Upper lobe of left lung (tissue), 6 donors: ENCODE data around the gene MBNL2. TPM values are rescaled to one million over a fixed set of nuclear protein-coding genes. Genes with fewer than 3 reads are reported as not detected.

Source experiments
- ATAC-seq, 2 donors: fragments of 200-7000 bp; cut with Tn5 transposase; one replicate each; pipeline ENCODE4 v1.9.1; 2022; ENCODE audit warnings: mild to moderate bottlenecking in 2 of 2, moderate library complexity in 2 of 2; ENCODE audit not compliant: low FRiP score in 2 of 2
- DNase-seq, 2 donors: peaks; one replicate each; pipeline ENCODE4 v3.0.0-alpha.2; 2019 to 2020
- H3K27ac ChIP-seq, 4 donors: fragments of 200-600 bp; sonication (generic); one replicate each; pipeline ENCODE4 v1.5.1; 2016 to 2019
- H3K27me3 ChIP-seq, 4 donors: fragments of 200-600 bp; sonication (generic); one replicate each; pipeline ENCODE4 v1.5.1; 2017 to 2019
- H3K36me3 ChIP-seq, 4 donors: fragments of 200-600 bp; sonication (generic); one replicate each; pipeline ENCODE4 v1.5.1; 2016 to 2019
- H3K4me1 ChIP-seq, 4 donors: fragments of 200-600 bp; sonication (generic); one replicate each; pipeline ENCODE4 v1.5.1; 2018 to 2019
- H3K4me3 ChIP-seq, 4 donors: fragments of 200-600 bp; sonication (generic); one replicate each; pipeline ENCODE4 v1.5.1; 2017 to 2019; ENCODE audit warnings: mild to moderate bottlenecking in 2 of 4, moderate library complexity in 1 of 4
- H3K9me3 ChIP-seq, 4 donors: fragments of 200-600 bp; sonication (generic); one replicate each; pipeline ENCODE4 v1.5.1; 2018 to 2019
- CTCF ChIP-seq, 6 experiments: fragments of 450-650 bp in 4 of 6; fragments of 200-600 bp in 2 of 6; sonication (generic) in 2 of 6; IDR thresholded peaks; one replicate each; pipeline ENCODE4 v1.5.1; 2016 to 2019; ENCODE audit warnings: antibody characterized with exemption in 6 of 6
- EP300 ChIP-seq, 4 donors: sonication (generic); formaldehyde crosslinking; IDR thresholded peaks; one replicate each; pipeline ENCODE4 v1.5.1; 2017; ENCODE audit warnings: antibody characterized with exemption in 4 of 4, control low read depth in 2 of 4
- POLR2A ChIP-seq, 4 donors: fragments of 450-650 bp; IDR thresholded peaks; one replicate each; pipeline ENCODE4 v1.5.1; 2016 to 2017; ENCODE audit warnings: antibody characterized with exemption in 4 of 4, mild to moderate bottlenecking in 2 of 4
- POLR2AphosphoS5 ChIP-seq, 2 donors: sonication (generic); formaldehyde crosslinking; IDR thresholded peaks; one replicate each; pipeline ENCODE4 v1.5.1; 2017; ENCODE audit warnings: antibody characterized with exemption in 2 of 2
- WGBS, 2 donors: methylation state at CpG; one replicate each; pipeline ENCODE4 v1.1.5; 2017 to 2018; 5-methylcytosine and 5-hydroxymethylcytosine counted together
- total RNA-seq, 6 donors: library from RNA; depleted of rRNA in 4 of 6; stranded (reverse); fragments of >200 nt in 4 of 6; gene quantifications; one replicate each; pipeline versions ENCODE4 v1.1.0 to v1.2.1, GENCODE V29; 2016 to 2021
- donor health status: DM: no; HTN: no; CAD: no; lungs with moderate emphysema.
- donor health status: DM: no; HTN: yes; CAD: no; lungs with severe emphysema.

The MBNL2 gene
- total RNA-seq, 6 donors from 2014 or later = 40.9 to 78.4 (median 51.3) TPM

GRCh38 chr13:97414392-97414791 is 192.3 kb downstream of the MBNL2 start:
- TF ChIP-seq EP300 (IDR thresholded peaks at IDR 0.05) = no peak
- no peak overlapping the region for H3K4me3 ChIP-seq
- H3K27me3 ChIP-seq = no peaks in the 10 kb centered on the region
- H3K4me1 ChIP-seq = no peaks in the 10 kb centered on the region
- H3K36me3 ChIP-seq = no peaks in the 10 kb centered on the region
- 74 to 76% methylated on average over 4 of the region's 4 CpGs for WGBS, 2 donors
- DNase-seq (no peak), ATAC-seq (no peak)
- H3K9me3 ChIP-seq = no peaks in the 10 kb centered on the region
- H3K27ac ChIP-seq = no peak overlapping the region

GRCh38 chr13:97417698-97418097 is 195.6 kb downstream of the MBNL2 start:
- ATAC-seq = no peak

GRCh38 chr13:97422118-97423054 is 200.3 kb downstream of the MBNL2 start:
- no peaks in the 10 kb centered on the region for H3K4me1 ChIP-seq
- 84 to 85% methylated on average over 8 of the region's 8 CpGs for WGBS, 2 donors
- H3K36me3 ChIP-seq = no peaks in the 10 kb centered on the region
- H3K9me3 ChIP-seq = no peaks in the 10 kb centered on the region
- TF ChIP-seq CTCF (IDR thresholded peaks at IDR 0.05) (no peak), POLR2A (IDR thresholded peaks at IDR 0.05) (no peak)
- no peak for DNase-seq
- H3K27ac ChIP-seq = no peak overlapping the region
- ATAC-seq = no peak
- no peak overlapping the region for H3K4me3 ChIP-seq
- H3K27me3 ChIP-seq = no peaks in the 10 kb centered on the region

More at GRCh38 chr13:97417698-97418097, 195.6 kb downstream of the MBNL2 start:
- no peaks in the 10 kb centered on the region for H3K9me3 ChIP-seq
- H3K27me3 ChIP-seq = no peaks in the 10 kb centered on the region
- no peaks in the 10 kb centered on the region for H3K4me1 ChIP-seq
- 60 to 64% methylated on average over 5 of the region's 5 CpGs for WGBS, 2 donors
- no peaks in the 10 kb centered on the region for H3K36me3 ChIP-seq
- no peak for DNase-seq
- H3K27ac ChIP-seq = no peak overlapping the region
- TF ChIP-seq EP300 (IDR thresholded peaks at IDR 0.05) (no peak), CTCF (IDR thresholded peaks at IDR 0.05) (no peak), POLR2A (IDR thresholded peaks at IDR 0.05) (no peak), POLR2AphosphoS5 (IDR thresholded peaks at IDR 0.05) (no peak)
- H3K4me3 ChIP-seq = no peak overlapping the region

- no peaks in the 10 kb centered on the region for H3K36me3 ChIP-seq
- no peak overlapping the region for H3K4me3 ChIP-seq
- H3K4me1 ChIP-seq = no peaks in the 10 kb centered on the region
- 81 to 83% methylated on average over 8 of the region's 8 CpGs for WGBS, 2 donors
- H3K27me3 ChIP-seq = no peaks in the 10 kb centered on the region
- H3K27ac ChIP-seq = no peak overlapping the region
- no peaks in the 10 kb centered on the region for H3K9me3 ChIP-seq
- TF ChIP-seq POLR2A (IDR thresholded peaks at IDR 0.05) (no peak), CTCF (IDR thresholded peaks at IDR 0.05) (no peak), EP300 (IDR thresholded peaks at IDR 0.05) (no peak), POLR2AphosphoS5 (IDR thresholded peaks at IDR 0.05) (no peak)
- ATAC-seq (no peak), DNase-seq (no peak)
Measured at GRCh38 chr13:97423300-97424045, 201.3 kb downstream of the MBNL2 start.

GRCh38 chr13:97425590-97425989 is 203.5 kb downstream of the MBNL2 start:
- Histone ChIP-seq H3K4me3 (no peak overlapping the region), H3K36me3 (no peaks in the 10 kb centered on the region), H3K9me3 (no peaks in the 10 kb centered on the region), H3K27ac (no peak overlapping the region), H3K27me3 (no peaks in the 10 kb centered on the region), H3K4me1 (no peaks in the 10 kb centered on the region)
- TF ChIP-seq EP300 (IDR thresholded peaks at IDR 0.05) (no peak), POLR2A (IDR thresholded peaks at IDR 0.05) (no peak), CTCF (IDR thresholded peaks at IDR 0.05) (no peak), POLR2AphosphoS5 (IDR thresholded peaks at IDR 0.05) (no peak)
- 82 to 86% methylated on average over 2 of the region's 2 CpGs for WGBS, 2 donors
- DNase-seq = no peak
- no peak for ATAC-seq
